H9 (cell line): ENCODE data around the gene SELPLG. TPM values are rescaled to one million over a fixed set of nuclear protein-coding genes. Genes with fewer than 3 reads are reported as not detected.

ENCODE experiments used
- DNase-seq: peaks from one replicate; pipeline ENCODE4 v3.0.0-alpha.2; 2017
- H2AFZ ChIP-seq: one replicate; pipeline ENCODE4 v1.6.1; 2013; ENCODE audit warnings: mild to moderate bottlenecking, low read length, control low read depth, moderate library complexity
- H2AK5ac ChIP-seq: 2 replicates; pipeline ENCODE4 v1.6.1; 2013; ENCODE audit warnings: low read length, control low read depth, mixed read lengths; ENCODE audit not compliant: insufficient read length
- H2BK120ac ChIP-seq: one replicate; pipeline ENCODE4 v1.6.1; 2013; ENCODE audit warnings: low read depth, mild to moderate bottlenecking, low read length, control low read depth, inconsistent platforms; ENCODE audit not compliant: poor library complexity, severe bottlenecking
- H2BK12ac ChIP-seq: 2 replicates; pipeline ENCODE4 v1.6.1; 2013; ENCODE audit warnings: low read length, control low read depth, mixed read lengths, low read depth; ENCODE audit not compliant: insufficient read length
- H2BK15ac ChIP-seq: 2 replicates; pipeline ENCODE4 v1.6.1; 2013; ENCODE audit warnings: low read depth, low read length, control low read depth
- H2BK20ac ChIP-seq: one replicate; pipeline ENCODE4 v1.6.1; 2013; ENCODE audit warnings: low read depth, mild to moderate bottlenecking, low read length, control low read depth, inconsistent platforms; ENCODE audit not compliant: poor library complexity, severe bottlenecking
- H2BK5ac ChIP-seq: 2 replicates; pipeline ENCODE4 v1.6.1; 2013; ENCODE audit warnings: low read length, control low read depth, mixed read lengths; ENCODE audit not compliant: insufficient read length
- H3K14ac ChIP-seq: 2 replicates; pipeline ENCODE4 v1.6.1; 2013; ENCODE audit warnings: low read length, control low read depth; ENCODE audit not compliant: insufficient read depth
- H3K18ac ChIP-seq: 2 replicates; pipeline ENCODE4 v1.6.1; 2013; ENCODE audit warnings: low read depth, mild to moderate bottlenecking, mixed read lengths, low read length, control low read depth; ENCODE audit not compliant: insufficient read length
- H3K23ac ChIP-seq: 2 replicates; pipeline ENCODE4 v1.6.1; 2013; ENCODE audit warnings: low read length, control low read depth, mixed read lengths, low read depth; ENCODE audit not compliant: insufficient read length
- H3K23me2 ChIP-seq: 2 replicates; pipeline ENCODE4 v1.6.1; 2013; ENCODE audit warnings: low read depth, mild to moderate bottlenecking, mixed read lengths, low read length, control low read depth; ENCODE audit not compliant: insufficient read length, poor library complexity, severe bottlenecking
- H3K27ac ChIP-seq: 2 replicates; pipeline ENCODE4 v1.5.1; 2013; ENCODE audit warnings: low read length, control low read depth, mixed read lengths, low read depth; ENCODE audit not compliant: insufficient read length
- H3K27me3 ChIP-seq: 2 replicates; pipeline ENCODE4 v1.6.1; 2013; ENCODE audit warnings: low read length, control low read depth, inconsistent platforms; ENCODE audit not compliant: insufficient read depth
- H3K4ac ChIP-seq: 2 replicates; pipeline ENCODE4 v1.6.1; 2013; ENCODE audit warnings: low read depth, mild to moderate bottlenecking, control low read depth, inconsistent platforms, low read length, moderate library complexity
- H3K4me1 ChIP-seq: 2 replicates; pipeline ENCODE4 v1.6.1; 2013; ENCODE audit warnings: low read length, control low read depth, inconsistent platforms; ENCODE audit not compliant: insufficient read depth
- H3K4me2 ChIP-seq: 2 replicates; pipeline ENCODE4 v1.6.1; 2013; ENCODE audit warnings: low read length, control low read depth, mixed read lengths; ENCODE audit not compliant: insufficient read length, insufficient read depth
- H3K56ac ChIP-seq: 2 replicates; pipeline ENCODE4 v1.6.1; 2013; ENCODE audit warnings: low read depth, mild to moderate bottlenecking, mixed read lengths, low read length, control low read depth; ENCODE audit not compliant: insufficient read length
- H3K79me1 ChIP-seq: 2 replicates; pipeline ENCODE4 v1.6.1; 2013; ENCODE audit warnings: low read depth, mild to moderate bottlenecking, moderate library complexity, low read length, control low read depth, inconsistent platforms; ENCODE audit not compliant: insufficient read depth, poor library complexity, severe bottlenecking
- H3K79me2 ChIP-seq: 2 replicates; pipeline ENCODE4 v1.6.1; 2013; ENCODE audit warnings: low read length, control low read depth, inconsistent platforms; ENCODE audit not compliant: insufficient read depth
- H3K9ac ChIP-seq: 2 replicates; pipeline ENCODE4 v1.6.1; 2013; ENCODE audit warnings: low read length, control low read depth, mixed read lengths; ENCODE audit not compliant: insufficient read length; ENCODE audit errors: extremely low read depth
- H3K9me3 ChIP-seq: one replicate; pipeline ENCODE4 v1.6.1; 2013; ENCODE audit warnings: low read depth, low read length, inconsistent platforms; ENCODE audit not compliant: control insufficient read depth
- H3T11ph ChIP-seq: one replicate; pipeline ENCODE4 v1.6.1; 2013; ENCODE audit warnings: mild to moderate bottlenecking, low read length, control low read depth, inconsistent platforms
- H4K20me1 ChIP-seq: one replicate; pipeline ENCODE4 v1.6.1; 2013; ENCODE audit not compliant: control insufficient read depth, insufficient read length, insufficient read depth
- H4K5ac ChIP-seq: 2 replicates; pipeline ENCODE4 v1.6.1; 2013; ENCODE audit warnings: low read depth, mild to moderate bottlenecking, mixed read lengths, low read length, control low read depth; ENCODE audit not compliant: insufficient read length
- H4K8ac ChIP-seq: replicated peaks from 2 replicates; pipeline ENCODE4 v1.6.1; 2013; ENCODE audit warnings: low read length, control low read depth, mixed read lengths, low read depth; ENCODE audit not compliant: insufficient read length
- H4K91ac ChIP-seq: 2 replicates; pipeline ENCODE4 v1.6.1; 2013; ENCODE audit warnings: low read depth, mild to moderate bottlenecking, moderate library complexity, mixed read lengths, low read length, control low read depth; ENCODE audit not compliant: insufficient read length
- H3K27ac Mint-ChIP-seq, 3 experiments: 2 replicates in 2 of 3; 3 replicates in 1 of 3; pipeline ENCODE4 v1.8.0; 2020 to 2021; ENCODE audit warnings: mixed read lengths in 3 of 3, mild to moderate bottlenecking in 1 of 3, moderate library complexity in 1 of 3
- H3K27me3 Mint-ChIP-seq: 2 replicates; pipeline ENCODE4 v1.8.0; 2021; ENCODE audit warnings: low read depth, mild to moderate bottlenecking, moderate library complexity, mixed read lengths
- H3K36me3 Mint-ChIP-seq, 3 experiments: 2 replicates in 2 of 3; 3 replicates in 1 of 3; pipeline ENCODE4 v1.8.0; 2020 to 2021; ENCODE audit warnings: low read depth in 3 of 3, mixed read lengths in 3 of 3; ENCODE audit not compliant: insufficient read depth in 1 of 3
- H3K4me1 Mint-ChIP-seq, 2 experiments: 2 replicates each; pipeline ENCODE4 v1.8.0; 2020; ENCODE audit warnings: mixed read lengths in 2 of 2
- H3K4me3 Mint-ChIP-seq, 2 experiments: 2 replicates in 1 of 2; 3 replicates in 1 of 2; pipeline ENCODE4 v1.8.0; 2020 to 2021; ENCODE audit warnings: mild to moderate bottlenecking in 2 of 2, mixed read lengths in 2 of 2, moderate library complexity in 1 of 2
- H3K9me3 Mint-ChIP-seq, 2 experiments: 2 replicates in 1 of 2; 3 replicates in 1 of 2; pipeline ENCODE4 v1.8.0; 2020; ENCODE audit warnings: mild to moderate bottlenecking in 2 of 2, mixed read lengths in 2 of 2, moderate library complexity in 1 of 2
- CTCF ChIP-seq: fragments of 200-600 bp; sonication (generic); conservative IDR thresholded peaks from 3 replicates; pipeline ENCODE4 v1.8.0; 2021; ENCODE audit warnings: antibody characterized with exemption, mild to moderate bottlenecking
- WGBS: extraction: QIAGEN DNeasy Blood & Tissue Kit; methylation state at CpG from one replicate; pipeline ENCODE4 v1.1.7; 2013; ENCODE audit warnings: missing lambda C conversion rate, low lambda C conversion rate, mixed read lengths; ENCODE audit not compliant: insufficient read length; ENCODE audit errors: extremely low coverage; 5-methylcytosine and 5-hydroxymethylcytosine counted together
- total RNA-seq: library from RNA; stranded (reverse); gene quantifications from 2 replicates; pipeline ENCODE4 v1.2.1, GENCODE V29; 2021

SELPLG gene
- total RNA-seq, 1 experiment from 2014 or later = 0.15 TPM

GRCh38 chr12:108621161-108621560 is 12.5 kb downstream of the SELPLG start:
- H4K20me1 ChIP-seq = peaks cover 4% of the 10 kb centered on the region
- H3K79me2 ChIP-seq = no peaks in the 10 kb centered on the region
- peaks cover 3% of the 10 kb centered on the region; the same call in 1 of the 2 replicates for H3K4me1 ChIP-seq
- peaks cover 2 to 3% of the 10 kb centered on the region in 2 experiments; a peak in 3 of 5 replicates for H3K9me3 Mint-ChIP-seq
- H4K8ac ChIP-seq = no peak overlapping the region
- no peak for DNase-seq
- no peak overlapping the region for H4K5ac ChIP-seq
- H3T11ph ChIP-seq = no peak overlapping the region
- H2AK5ac ChIP-seq = no peak overlapping the region
- no peak overlapping the region for H3K23ac ChIP-seq
- no peak overlapping the region for H3K18ac ChIP-seq
- H3K4me3 Mint-ChIP-seq = no peak overlapping the region
- H3K27ac ChIP-seq = no peak overlapping the region
- H2BK20ac ChIP-seq = no peak overlapping the region
- no peak overlapping the region for H3K14ac ChIP-seq
- H2BK12ac ChIP-seq = no peak overlapping the region
- no peak overlapping the region for H2BK15ac ChIP-seq
- no peak overlapping the region for H3K9ac ChIP-seq
- no peak overlapping the region for H2BK5ac ChIP-seq
- no peak overlapping the region for H2BK120ac ChIP-seq
- no peaks in the 10 kb centered on the region for H3K79me1 ChIP-seq
- H3K4me2 ChIP-seq = no peak overlapping the region
- H3K4ac ChIP-seq = no peak overlapping the region
- no peak overlapping the region for H4K91ac ChIP-seq
- TF ChIP-seq CTCF = no peak
- H3K56ac ChIP-seq = no peak overlapping the region
- H3K27ac Mint-ChIP-seq = peak overlapping the region in 2 of 3 experiments; percentile 51 to 53; a peak in 2 of 7 replicates
- H3K9me3 ChIP-seq = no peaks in the 10 kb centered on the region
- H3K27me3 ChIP-seq = no peaks in the 10 kb centered on the region
- no peaks in the 10 kb centered on the region; the same call in 1 of the 2 replicates for H3K27me3 Mint-ChIP-seq
- H3K4me1 Mint-ChIP-seq = peaks cover 36% of the 10 kb centered on the region in 2 experiments
- no peaks in the 10 kb centered on the region for H3K23me2 ChIP-seq
- WGBS = no CpG with 5 or more reads among the region's 3 CpGs
- peaks cover 0 to 2% (median 0%) of the 10 kb centered on the region in 3 experiments; a peak in 2 of 7 replicates for H3K36me3 Mint-ChIP-seq
- H2AFZ ChIP-seq = no peak overlapping the region
